Glutamatergic neuron (in vitro differentiated cells): ENCODE results near the gene TSPAN3. TPM values are rescaled to one million over a fixed set of nuclear protein-coding genes. Genes with fewer than 3 reads are reported as not detected.

Experiments
- DNase-seq: peaks from one replicate; pipeline ENCODE4 v3.0.0; 2022
- H3K27ac Mint-ChIP-seq: one replicate; pipeline ENCODE4 v1.8.0; 2020; ENCODE audit warnings: mild to moderate bottlenecking, mixed read lengths, inconsistent platforms; ENCODE audit not compliant: unreplicated experiment
- H3K27me3 Mint-ChIP-seq: one replicate; pipeline ENCODE4 v1.8.0; 2020; ENCODE audit warnings: mild to moderate bottlenecking, moderate library complexity, mixed read lengths, inconsistent platforms; ENCODE audit not compliant: unreplicated experiment
- H3K36me3 Mint-ChIP-seq: one replicate; pipeline ENCODE4 v1.8.0; 2020; ENCODE audit warnings: mild to moderate bottlenecking, mixed read lengths, inconsistent platforms; ENCODE audit not compliant: unreplicated experiment
- H3K4me1 Mint-ChIP-seq: one replicate; pipeline ENCODE4 v1.8.0; 2020; ENCODE audit warnings: mild to moderate bottlenecking, low read depth, mixed read lengths, inconsistent platforms; ENCODE audit not compliant: unreplicated experiment
- H3K4me3 Mint-ChIP-seq: one replicate; pipeline ENCODE4 v1.8.0; 2020; ENCODE audit warnings: mild to moderate bottlenecking, mixed read lengths, inconsistent platforms; ENCODE audit not compliant: unreplicated experiment
- H3K9me3 Mint-ChIP-seq: one replicate; pipeline ENCODE4 v1.8.0; 2020; ENCODE audit warnings: mild to moderate bottlenecking, moderate library complexity, mixed read lengths, inconsistent platforms; ENCODE audit not compliant: unreplicated experiment
- total RNA-seq: library from RNA; stranded (reverse); fragmentation: NEBNext Ultra II Directional; extraction: Animal tissue kit (Norgen Biotek cat#: 25700); gene quantifications from one replicate; pipeline ENCODE4 v1.2.1, GENCODE V29; 2021; ENCODE audit not compliant: unreplicated experiment
- TF ChIP-seq, protein P1 (sequence below): fragments of 200-600 bp; sonication (generic); IDR thresholded peaks from one replicate; pipeline ENCODE4 v1.5.0; 2021; ENCODE audit not compliant: partially characterized antibody, unreplicated experiment

TSPAN3 gene
- total RNA-seq, 1 donor from 2014 or later: 190 TPM

DNA sequence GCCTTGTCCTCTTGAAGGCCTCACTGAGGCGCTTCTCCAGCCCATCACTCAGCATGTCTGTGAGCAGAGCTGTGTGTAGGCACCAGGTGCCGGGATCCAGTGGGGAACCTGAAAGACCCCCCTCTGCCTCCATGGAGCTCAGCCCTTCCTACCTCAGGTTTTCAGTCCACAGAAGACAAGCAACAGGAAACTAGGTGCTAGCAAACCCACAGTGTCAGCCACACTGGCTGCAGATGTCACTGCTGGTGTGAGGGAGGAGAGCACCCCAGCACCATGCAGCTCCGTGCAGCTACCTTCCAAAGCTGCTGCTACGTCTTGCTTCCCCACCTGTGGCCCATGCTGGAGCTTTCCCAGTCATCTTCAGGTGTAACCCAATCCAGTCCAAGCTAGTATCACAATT, 58.0 kb downstream of the TSPAN3 start:
- Mint-ChIP-seq H3K27me3 (peaks cover 4% of the 10 kb centered on the region), H3K9me3 (no peaks in the 10 kb centered on the region), H3K27ac (no peak overlapping the region), H3K4me1 (peaks cover 9% of the 10 kb centered on the region), H3K4me3 (no peak overlapping the region), H3K36me3 (no peaks in the 10 kb centered on the region)
- TF ChIP-seq, protein P1, sequence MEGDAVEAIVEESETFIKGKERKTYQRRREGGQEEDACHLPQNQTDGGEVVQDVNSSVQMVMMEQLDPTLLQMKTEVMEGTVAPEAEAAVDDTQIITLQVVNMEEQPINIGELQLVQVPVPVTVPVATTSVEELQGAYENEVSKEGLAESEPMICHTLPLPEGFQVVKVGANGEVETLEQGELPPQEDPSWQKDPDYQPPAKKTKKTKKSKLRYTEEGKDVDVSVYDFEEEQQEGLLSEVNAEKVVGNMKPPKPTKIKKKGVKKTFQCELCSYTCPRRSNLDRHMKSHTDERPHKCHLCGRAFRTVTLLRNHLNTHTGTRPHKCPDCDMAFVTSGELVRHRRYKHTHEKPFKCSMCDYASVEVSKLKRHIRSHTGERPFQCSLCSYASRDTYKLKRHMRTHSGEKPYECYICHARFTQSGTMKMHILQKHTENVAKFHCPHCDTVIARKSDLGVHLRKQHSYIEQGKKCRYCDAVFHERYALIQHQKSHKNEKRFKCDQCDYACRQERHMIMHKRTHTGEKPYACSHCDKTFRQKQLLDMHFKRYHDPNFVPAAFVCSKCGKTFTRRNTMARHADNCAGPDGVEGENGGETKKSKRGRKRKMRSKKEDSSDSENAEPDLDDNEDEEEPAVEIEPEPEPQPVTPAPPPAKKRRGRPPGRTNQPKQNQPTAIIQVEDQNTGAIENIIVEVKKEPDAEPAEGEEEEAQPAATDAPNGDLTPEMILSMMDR: no peak
- DNase-seq: no peak

DNA sequence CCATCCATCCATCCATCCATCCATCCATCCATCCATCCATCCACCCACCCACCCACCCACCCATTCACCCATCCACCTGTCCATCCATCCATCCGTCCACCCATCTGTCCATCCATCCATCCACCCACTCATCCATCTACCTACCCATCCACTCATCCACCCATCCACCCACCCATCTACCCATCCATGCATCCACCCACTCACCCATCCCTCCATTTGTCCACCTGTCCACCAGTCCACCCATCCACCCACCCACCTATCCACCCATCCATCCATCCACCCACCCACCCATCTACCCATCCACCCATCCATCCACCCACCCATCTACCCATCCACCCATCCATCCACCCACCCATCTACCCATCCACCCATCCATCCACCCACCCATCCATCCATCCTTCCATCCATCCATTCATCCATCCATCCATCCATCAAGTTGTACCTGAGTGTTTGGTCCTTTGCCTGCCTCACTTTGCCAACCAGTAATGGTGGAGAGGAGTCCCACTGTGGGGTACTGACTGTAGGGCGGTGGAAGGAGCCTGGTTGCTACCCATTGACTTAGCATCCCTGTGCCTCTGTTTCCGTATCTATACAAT, 58.7 kb downstream of the TSPAN3 start:
- Mint-ChIP-seq H3K36me3 (no peaks in the 10 kb centered on the region), H3K9me3 (no peaks in the 10 kb centered on the region), H3K4me1 (peaks cover 9% of the 10 kb centered on the region), H3K27me3 (peaks cover 4% of the 10 kb centered on the region), H3K4me3 (no peak overlapping the region), H3K27ac (no peak overlapping the region)
- TF ChIP-seq, protein P1: no peak
- DNase-seq: no peak

DNA sequence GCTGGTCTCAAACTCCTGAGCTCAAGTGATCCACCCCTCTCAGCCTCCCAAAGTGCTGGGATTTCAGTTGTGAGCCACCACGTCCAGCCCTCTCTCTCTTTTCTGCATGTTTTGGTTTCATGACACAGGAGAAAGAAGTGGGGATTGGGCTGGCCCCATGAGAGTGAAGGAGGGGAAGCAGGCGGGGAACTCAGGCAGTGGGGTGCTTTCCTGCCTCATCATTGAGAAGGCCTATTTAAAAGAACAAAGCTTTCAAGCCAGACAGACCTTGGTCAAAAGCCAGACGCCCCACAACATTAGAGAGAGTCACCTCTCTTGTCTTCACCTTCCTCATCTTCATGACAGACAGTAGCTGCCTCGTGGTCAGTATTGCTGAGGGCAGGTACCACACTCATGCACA, 60.1 kb downstream of the TSPAN3 start:
- no peak overlapping the region for H3K27ac Mint-ChIP-seq
- H3K9me3 Mint-ChIP-seq: no peaks in the 10 kb centered on the region
- H3K4me1 Mint-ChIP-seq: peaks cover 6% of the 10 kb centered on the region
- no peak overlapping the region for H3K4me3 Mint-ChIP-seq
- peaks cover 4% of the 10 kb centered on the region for H3K27me3 Mint-ChIP-seq
- TF ChIP-seq, protein P1: no peak
- DNase-seq: no peak
- no peaks in the 10 kb centered on the region for H3K36me3 Mint-ChIP-seq

DNA sequence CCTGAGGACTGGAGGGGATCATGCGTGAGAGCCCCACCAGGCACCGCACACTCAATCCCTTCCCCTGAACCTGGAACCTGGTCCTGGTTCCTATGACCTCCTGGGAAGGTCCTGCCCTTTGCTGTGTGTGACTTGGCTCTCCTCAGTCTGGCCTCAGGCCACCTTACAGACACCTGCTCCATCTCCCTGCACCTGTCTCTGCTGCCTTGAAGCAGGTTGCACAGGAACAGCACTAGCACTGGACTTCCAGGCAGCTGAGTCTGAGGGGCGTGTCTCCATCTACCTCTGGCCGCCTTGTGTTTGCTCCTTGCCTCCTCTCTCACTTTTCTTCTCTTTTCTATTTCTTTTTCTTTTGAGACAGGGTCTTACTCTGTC, 60.6 kb downstream of the TSPAN3 start:
- no peak overlapping the region for H3K4me3 Mint-ChIP-seq
- H3K36me3 Mint-ChIP-seq: no peaks in the 10 kb centered on the region
- no peak overlapping the region for H3K27ac Mint-ChIP-seq
- no peak for DNase-seq
- TF ChIP-seq, protein P1: no peak
- H3K9me3 Mint-ChIP-seq: no peaks in the 10 kb centered on the region
- peaks cover 3% of the 10 kb centered on the region for H3K4me1 Mint-ChIP-seq
- peaks cover 4% of the 10 kb centered on the region for H3K27me3 Mint-ChIP-seq

DNA sequence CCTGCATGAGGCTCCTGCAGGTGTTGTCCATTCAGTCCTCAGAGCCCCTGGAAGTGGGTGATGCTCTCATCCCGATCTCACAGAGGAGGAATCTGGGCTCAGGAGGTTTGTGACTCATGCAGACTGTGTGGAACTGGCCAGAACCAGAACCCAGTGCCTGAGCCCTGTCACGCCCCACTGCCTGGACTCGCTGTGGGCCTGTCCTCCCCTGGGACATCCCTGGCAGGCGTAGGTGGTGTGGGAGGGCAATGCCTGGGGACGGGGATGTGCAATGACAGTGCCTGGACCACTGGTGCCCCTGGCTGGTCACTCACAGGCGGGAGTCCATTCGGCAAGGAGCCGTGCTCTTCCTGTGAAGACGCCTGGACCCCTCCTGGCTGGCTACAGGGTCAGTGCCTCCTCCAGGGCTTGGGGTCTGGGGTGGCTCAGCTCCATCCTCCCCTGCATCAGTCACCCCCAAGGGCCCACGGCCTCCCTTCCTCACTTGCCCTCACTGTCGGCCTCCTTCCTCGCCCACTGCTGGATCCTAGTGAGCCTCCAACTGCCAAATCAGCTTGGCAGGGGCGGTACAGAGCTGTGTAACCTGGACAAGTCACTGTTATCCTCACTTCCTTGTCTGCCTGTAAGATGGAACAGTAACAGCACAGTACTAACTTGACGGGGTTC, 61.1 kb downstream of the TSPAN3 start:
- Mint-ChIP-seq H3K27ac (no peak overlapping the region), H3K4me3 (no peak overlapping the region), H3K9me3 (no peaks in the 10 kb centered on the region), H3K4me1 (no peaks in the 10 kb centered on the region), H3K27me3 (peaks cover 4% of the 10 kb centered on the region), H3K36me3 (no peaks in the 10 kb centered on the region)
- TF ChIP-seq, protein P1: no peak
- DNase-seq: no peak
